Mammary epithelial cell (primary cell): Measurements from ENCODE around the gene CCDC57.

Experiments
- EZH2 ChIP-seq: IDR thresholded peaks from 2 replicates; pipeline ENCODE4 v1.6.1; 2012; ENCODE audit warnings: low read length, inconsistent platforms, borderline replicate concordance
- TF ChIP-seq, protein P1 (sequence below), 2 donors: IDR thresholded peaks in 1 of 2; conservative IDR thresholded peaks in 1 of 2; 2 replicates each; pipeline ENCODE4 v1.5.1; 2011 to 2012; ENCODE audit warnings: inconsistent platforms in 2 of 2, low read length in 2 of 2, mild to moderate bottlenecking in 2 of 2, control low read depth in 1 of 2, low read depth in 1 of 2; ENCODE audit not compliant: insufficient read depth in 1 of 2; ENCODE audit errors: extremely low read depth in 1 of 2

- TF ChIP-seq, protein P1, sequence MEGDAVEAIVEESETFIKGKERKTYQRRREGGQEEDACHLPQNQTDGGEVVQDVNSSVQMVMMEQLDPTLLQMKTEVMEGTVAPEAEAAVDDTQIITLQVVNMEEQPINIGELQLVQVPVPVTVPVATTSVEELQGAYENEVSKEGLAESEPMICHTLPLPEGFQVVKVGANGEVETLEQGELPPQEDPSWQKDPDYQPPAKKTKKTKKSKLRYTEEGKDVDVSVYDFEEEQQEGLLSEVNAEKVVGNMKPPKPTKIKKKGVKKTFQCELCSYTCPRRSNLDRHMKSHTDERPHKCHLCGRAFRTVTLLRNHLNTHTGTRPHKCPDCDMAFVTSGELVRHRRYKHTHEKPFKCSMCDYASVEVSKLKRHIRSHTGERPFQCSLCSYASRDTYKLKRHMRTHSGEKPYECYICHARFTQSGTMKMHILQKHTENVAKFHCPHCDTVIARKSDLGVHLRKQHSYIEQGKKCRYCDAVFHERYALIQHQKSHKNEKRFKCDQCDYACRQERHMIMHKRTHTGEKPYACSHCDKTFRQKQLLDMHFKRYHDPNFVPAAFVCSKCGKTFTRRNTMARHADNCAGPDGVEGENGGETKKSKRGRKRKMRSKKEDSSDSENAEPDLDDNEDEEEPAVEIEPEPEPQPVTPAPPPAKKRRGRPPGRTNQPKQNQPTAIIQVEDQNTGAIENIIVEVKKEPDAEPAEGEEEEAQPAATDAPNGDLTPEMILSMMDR (conservative IDR thresholded peaks at IDR 0.05 in 1 of 2, IDR thresholded peaks at IDR 0.05 in 1 of 2; ENCODE audit: extremely low read depth in 1 of 2, insufficient read depth in 1 of 2, low read depth in 1 of 2, low read length in 2 of 2): no peak
- TF ChIP-seq EZH2: no peak
Measured at GRCh38 chr17:82202981-82203380, 9.7 kb downstream of the CCDC57 start.
